Sigmoid colon (tissue), 4 donors: ENCODE data around the gene PRDM5.

ENCODE experiments used
- EP300 ChIP-seq, 4 donors: sonication (generic); formaldehyde crosslinking; IDR thresholded peaks; one replicate each; pipeline ENCODE4 v1.6.1; 2017; ENCODE audit warnings: antibody characterized with exemption in 4 of 4
- POLR2A ChIP-seq, 2 donors: fragments of 450-650 bp; IDR thresholded peaks; one replicate each; pipeline ENCODE4 v1.6.1; 2016; ENCODE audit warnings: antibody characterized with exemption in 2 of 2, mild to moderate bottlenecking in 2 of 2, moderate library complexity in 2 of 2
- POLR2AphosphoS5 ChIP-seq, 4 donors: sonication (generic); formaldehyde crosslinking; IDR thresholded peaks; one replicate each; pipeline ENCODE4 v1.6.1; 2017; ENCODE audit warnings: antibody characterized with exemption in 4 of 4
- TF ChIP-seq, protein P1 (sequence below), 4 experiments: fragments of 450-650 bp in 3 of 4; fragments of 200-600 bp in 1 of 4; IDR thresholded peaks; one replicate each; pipeline ENCODE4 v1.5.1; 2016 to 2019; ENCODE audit warnings: antibody characterized with exemption in 4 of 4, mild to moderate bottlenecking in 3 of 4, moderate library complexity in 2 of 4

DNA sequence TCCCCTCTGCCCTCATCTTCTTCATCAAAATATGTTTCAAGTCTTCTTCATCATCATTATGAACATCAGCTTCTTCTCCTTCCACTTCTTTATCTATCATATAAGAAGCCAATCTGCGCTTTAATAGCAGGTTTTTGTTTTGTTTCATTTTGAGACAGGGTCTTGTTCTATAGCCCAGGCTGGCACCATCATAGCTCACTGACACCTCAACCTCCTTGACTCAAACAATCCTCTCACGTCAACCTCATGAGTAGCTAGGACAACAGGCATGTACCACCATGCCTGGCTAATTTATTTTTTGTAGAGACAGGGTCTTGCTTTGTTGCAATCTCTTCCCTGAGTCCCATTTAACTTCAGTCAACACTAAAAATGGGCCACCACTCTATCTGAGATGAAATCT is 27.0 kb downstream of the PRDM5 start:
- TF ChIP-seq, protein P1, sequence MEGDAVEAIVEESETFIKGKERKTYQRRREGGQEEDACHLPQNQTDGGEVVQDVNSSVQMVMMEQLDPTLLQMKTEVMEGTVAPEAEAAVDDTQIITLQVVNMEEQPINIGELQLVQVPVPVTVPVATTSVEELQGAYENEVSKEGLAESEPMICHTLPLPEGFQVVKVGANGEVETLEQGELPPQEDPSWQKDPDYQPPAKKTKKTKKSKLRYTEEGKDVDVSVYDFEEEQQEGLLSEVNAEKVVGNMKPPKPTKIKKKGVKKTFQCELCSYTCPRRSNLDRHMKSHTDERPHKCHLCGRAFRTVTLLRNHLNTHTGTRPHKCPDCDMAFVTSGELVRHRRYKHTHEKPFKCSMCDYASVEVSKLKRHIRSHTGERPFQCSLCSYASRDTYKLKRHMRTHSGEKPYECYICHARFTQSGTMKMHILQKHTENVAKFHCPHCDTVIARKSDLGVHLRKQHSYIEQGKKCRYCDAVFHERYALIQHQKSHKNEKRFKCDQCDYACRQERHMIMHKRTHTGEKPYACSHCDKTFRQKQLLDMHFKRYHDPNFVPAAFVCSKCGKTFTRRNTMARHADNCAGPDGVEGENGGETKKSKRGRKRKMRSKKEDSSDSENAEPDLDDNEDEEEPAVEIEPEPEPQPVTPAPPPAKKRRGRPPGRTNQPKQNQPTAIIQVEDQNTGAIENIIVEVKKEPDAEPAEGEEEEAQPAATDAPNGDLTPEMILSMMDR (IDR thresholded peaks at IDR 0.05): no peak
- TF ChIP-seq POLR2A (IDR thresholded peaks at IDR 0.05) (no peak), EP300 (IDR thresholded peaks at IDR 0.05) (no peak), POLR2AphosphoS5 (IDR thresholded peaks at IDR 0.05) (no peak)
